Mesendoderm (in vitro differentiated cells): ENCODE measurements around the gene C5.

Experiments
- DNase-seq: peaks from one replicate; pipeline ENCODE4 v3.0.0; 2013
- H2AK5ac ChIP-seq: 2 replicates; pipeline ENCODE4 v1.6.1; 2013; ENCODE audit warnings: low read length, inconsistent platforms
- H2BK120ac ChIP-seq: 2 replicates; pipeline ENCODE4 v1.6.1; 2013; ENCODE audit warnings: low read depth, mild to moderate bottlenecking, low read length, moderate library complexity, mixed read lengths
- H2BK15ac ChIP-seq: replicated peaks from 2 replicates; pipeline ENCODE4 v1.6.1; 2013; ENCODE audit warnings: low read depth, mild to moderate bottlenecking, moderate library complexity
- H2BK5ac ChIP-seq: 2 replicates; pipeline ENCODE4 v1.6.1; 2013; ENCODE audit warnings: low read length, inconsistent platforms
- H3K18ac ChIP-seq: 2 replicates; pipeline ENCODE4 v1.6.1; 2013; ENCODE audit warnings: mild to moderate bottlenecking, low read length, mixed read lengths
- H3K23ac ChIP-seq: one replicate; pipeline ENCODE4 v1.6.1; 2013; ENCODE audit warnings: low read length
- H3K27ac ChIP-seq: 2 replicates; pipeline ENCODE4 v1.5.1; 2013; ENCODE audit warnings: low read depth, mild to moderate bottlenecking, inconsistent platforms, low read length, moderate library complexity
- H3K27me3 ChIP-seq: 2 replicates; pipeline ENCODE4 v1.6.1; 2013; ENCODE audit warnings: low read length, control low read depth, mild to moderate bottlenecking, inconsistent platforms; ENCODE audit not compliant: insufficient read depth, poor library complexity
- H3K36me3 ChIP-seq: 2 replicates; pipeline ENCODE4 v1.6.1; 2013; ENCODE audit warnings: low read length, inconsistent platforms; ENCODE audit not compliant: control insufficient read depth, insufficient read depth
- H3K4ac ChIP-seq: one replicate; pipeline ENCODE4 v1.6.1; 2013; ENCODE audit warnings: low read depth, mild to moderate bottlenecking, low read length, moderate library complexity
- H3K4me1 ChIP-seq: 2 replicates; pipeline ENCODE4 v1.6.1; 2013; ENCODE audit warnings: low read depth, low read length, inconsistent platforms; ENCODE audit not compliant: control insufficient read depth
- H3K4me2 ChIP-seq: 2 replicates; pipeline ENCODE4 v1.6.1; 2013; ENCODE audit warnings: low read length
- H3K4me3 ChIP-seq: 2 replicates; pipeline ENCODE4 v1.5.1; 2013; ENCODE audit warnings: mild to moderate bottlenecking, low read length
- H3K56ac ChIP-seq: one replicate; pipeline ENCODE4 v1.6.1; 2013; ENCODE audit warnings: low read length
- H3K79me1 ChIP-seq: 2 replicates; pipeline ENCODE4 v1.6.1; 2013; ENCODE audit warnings: low read length, inconsistent platforms
- H3K79me2 ChIP-seq: 2 replicates; pipeline ENCODE4 v1.6.1; 2013; ENCODE audit warnings: mild to moderate bottlenecking, low read length; ENCODE audit not compliant: control insufficient read depth, insufficient read depth
- H3K9ac ChIP-seq: 2 replicates; pipeline ENCODE4 v1.6.1; 2013; ENCODE audit warnings: low read length, inconsistent platforms
- H4K5ac ChIP-seq: one replicate; pipeline ENCODE4 v1.6.1; 2013; ENCODE audit warnings: low read length
- H4K8ac ChIP-seq: one replicate; pipeline ENCODE4 v1.6.1; 2013; ENCODE audit warnings: low read depth, mild to moderate bottlenecking, control low read depth, low read length, moderate library complexity
- WGBS: extraction: QIAGEN DNeasy Blood & Tissue Kit; methylation state at CpG from one replicate; pipeline ENCODE4 v1.1.7; 2013; ENCODE audit warnings: low lambda C conversion rate, missing lambda C conversion rate; ENCODE audit not compliant: insufficient coverage; ENCODE audit errors: extremely low coverage; 5-methylcytosine and 5-hydroxymethylcytosine counted together

The C5 gene

DNA sequence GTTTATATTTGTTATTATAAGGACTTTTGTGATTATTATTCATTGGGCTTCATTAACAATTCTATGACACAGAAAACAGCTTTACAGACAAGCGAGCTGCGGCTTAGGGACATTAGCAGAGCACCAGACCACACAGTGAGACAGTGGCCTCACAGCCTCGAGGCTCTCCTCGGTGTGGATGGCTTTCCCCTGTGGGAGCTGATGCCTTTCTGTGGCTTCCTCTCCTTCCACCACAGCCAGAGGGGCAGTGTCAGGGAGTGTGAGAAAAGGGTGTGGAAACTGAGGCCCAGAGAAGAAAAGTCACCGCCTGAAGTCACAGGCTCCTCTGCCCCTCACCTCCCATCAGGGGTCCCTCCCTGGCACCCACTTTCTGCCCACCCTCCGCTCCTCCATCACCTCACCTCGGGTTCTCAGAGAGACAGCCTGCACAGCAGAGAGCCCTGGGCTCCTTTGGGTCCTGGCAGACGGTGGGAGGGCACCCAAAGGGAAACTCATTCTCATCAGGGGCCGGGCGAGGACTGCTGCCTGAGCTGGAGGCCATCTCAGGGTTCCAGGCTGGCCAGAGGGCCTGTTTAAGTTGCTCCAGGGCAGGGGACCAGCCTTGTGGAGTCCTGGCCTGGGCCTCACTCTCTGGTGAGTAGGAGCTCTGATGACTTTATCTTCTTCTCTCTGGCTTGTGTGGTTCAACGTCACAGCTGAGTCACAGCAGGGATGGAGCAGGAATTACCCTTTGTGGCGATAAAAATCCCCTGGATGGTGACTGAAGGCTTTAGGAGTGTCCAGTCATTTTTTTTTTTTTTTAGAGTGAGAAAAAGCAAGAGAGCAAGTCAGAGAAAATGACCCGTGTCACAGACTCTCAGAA lies 124.3 kb downstream of the C5 start:
- DNase-seq = no peak

GRCh38 chr9:120924698-120925534 lies 125.2 kb downstream of the C5 start:
- Histone ChIP-seq H2BK15ac (no peak overlapping the region), H3K23ac (no peak overlapping the region), H3K79me2 (no peaks in the 10 kb centered on the region), H3K36me3 (no peaks in the 10 kb centered on the region), H3K79me1 (no peaks in the 10 kb centered on the region), H3K4me1 (peaks cover 4% of the 10 kb centered on the region), H3K56ac (peak overlapping the region; percentile 5), H3K9ac (no peak overlapping the region), H2AK5ac (no peak overlapping the region), H4K8ac (no peak overlapping the region), H2BK5ac (no peak overlapping the region), H2BK120ac (no peak overlapping the region), H3K4me2 (no peak overlapping the region), H3K4ac (no peak overlapping the region), H3K27ac (no peak overlapping the region), H3K27me3 (no peaks in the 10 kb centered on the region), H4K5ac (no peak overlapping the region), H3K4me3 (no peak overlapping the region), H3K18ac (no peak overlapping the region)
- no peak for DNase-seq
- no CpG with 5 or more reads among the region's 11 CpGs for WGBS

More for the DNA sequence above, 124.3 kb downstream of the C5 start:
- Histone ChIP-seq H2BK5ac (no peak overlapping the region), H3K36me3 (no peaks in the 10 kb centered on the region), H3K79me1 (no peaks in the 10 kb centered on the region), H3K56ac (no peak overlapping the region), H3K27ac (no peak overlapping the region), H3K4me1 (no peaks in the 10 kb centered on the region), H3K9ac (no peak overlapping the region), H2BK15ac (no peak overlapping the region), H2BK120ac (no peak overlapping the region), H3K4me3 (no peak overlapping the region), H3K4ac (no peak overlapping the region), H3K79me2 (no peaks in the 10 kb centered on the region), H3K27me3 (no peaks in the 10 kb centered on the region), H4K8ac (no peak overlapping the region), H2AK5ac (no peak overlapping the region), H3K18ac (no peak overlapping the region), H3K23ac (no peak overlapping the region), H3K4me2 (no peak overlapping the region), H4K5ac (no peak overlapping the region)
- no CpG with 5 or more reads among the region's 13 CpGs for WGBS

GRCh38 chr9:120923620-120924328 lies 126.3 kb downstream of the C5 start:
- no peak overlapping the region for H3K23ac ChIP-seq
- H2BK120ac ChIP-seq = no peak overlapping the region
- WGBS = no CpG with 5 or more reads among the region's 11 CpGs

DNA sequence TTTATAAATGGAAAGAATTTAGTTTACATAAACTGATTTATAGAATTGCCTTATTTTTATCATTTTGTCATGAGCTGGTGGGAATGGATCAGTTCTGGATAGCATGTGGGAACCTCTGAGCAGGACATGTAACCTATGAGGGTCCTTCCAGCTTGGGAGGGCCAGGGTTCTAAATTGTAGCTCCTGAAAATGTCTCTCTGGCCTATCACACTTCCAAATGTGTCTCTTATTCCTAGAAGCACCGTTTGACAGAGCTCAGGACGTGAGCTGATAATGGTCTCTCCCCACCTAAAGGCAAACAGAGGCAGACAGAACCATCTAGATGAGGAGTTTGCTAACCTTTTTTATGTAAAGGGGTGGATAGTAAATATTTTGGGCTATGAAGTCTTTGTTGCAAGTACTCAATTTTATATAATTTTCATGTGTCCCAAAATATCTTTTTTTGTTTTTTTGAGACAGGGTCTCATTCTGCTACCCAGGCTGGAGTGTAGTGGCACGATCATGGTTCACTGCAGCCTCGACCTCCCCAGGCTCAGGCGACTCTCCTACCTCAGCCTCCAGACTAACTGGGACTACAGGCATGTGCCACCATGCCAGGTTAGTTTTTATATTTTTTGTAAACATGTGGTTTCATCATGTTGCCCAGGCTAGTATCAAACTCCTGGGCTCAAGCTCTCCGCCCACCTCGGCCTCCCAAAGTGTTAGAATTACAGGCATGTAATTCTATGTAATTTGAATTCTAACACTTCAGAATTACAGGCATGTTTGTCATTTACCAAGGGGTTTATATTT lies 127.5 kb downstream of the C5 start:
- no peaks in the 10 kb centered on the region for H3K79me1 ChIP-seq
- H3K18ac ChIP-seq = no peak overlapping the region
- no peak overlapping the region for H2AK5ac ChIP-seq
- no peaks in the 10 kb centered on the region for H3K27me3 ChIP-seq
- H3K36me3 ChIP-seq = no peaks in the 10 kb centered on the region
- H2BK5ac ChIP-seq = no peak overlapping the region
- H3K23ac ChIP-seq = no peak overlapping the region
- no peaks in the 10 kb centered on the region for H3K79me2 ChIP-seq
- no peak overlapping the region for H4K8ac ChIP-seq
- no CpG with 5 or more reads among the region's 7 CpGs for WGBS
- no peak overlapping the region for H3K4me3 ChIP-seq
- no peak for DNase-seq
- peaks cover 4% of the 10 kb centered on the region for H3K4me1 ChIP-seq
- no peak overlapping the region for H2BK120ac ChIP-seq
- H3K4me2 ChIP-seq = no peak overlapping the region
- H2BK15ac ChIP-seq = no peak overlapping the region
- no peak overlapping the region for H3K56ac ChIP-seq
- no peak overlapping the region for H3K4ac ChIP-seq
- H3K9ac ChIP-seq = no peak overlapping the region
- no peak overlapping the region for H4K5ac ChIP-seq
- H3K27ac ChIP-seq = no peak overlapping the region

More at GRCh38 chr9:120923620-120924328, 126.3 kb downstream of the C5 start:
- DNase-seq = no peak
- H2BK5ac ChIP-seq = no peak overlapping the region
- H3K4me1 ChIP-seq = peaks cover 4% of the 10 kb centered on the region
- no peak overlapping the region for H2BK15ac ChIP-seq
- no peak overlapping the region for H4K5ac ChIP-seq
- no peak overlapping the region for H3K4me2 ChIP-seq
- no peaks in the 10 kb centered on the region for H3K79me1 ChIP-seq
- H3K27me3 ChIP-seq = no peaks in the 10 kb centered on the region
- no peak overlapping the region for H3K27ac ChIP-seq
- no peaks in the 10 kb centered on the region for H3K36me3 ChIP-seq
- no peaks in the 10 kb centered on the region for H3K79me2 ChIP-seq
- no peak overlapping the region for H3K4me3 ChIP-seq
- H2AK5ac ChIP-seq = no peak overlapping the region
- no peak overlapping the region for H3K4ac ChIP-seq
- H3K56ac ChIP-seq = no peak overlapping the region
- no peak overlapping the region for H3K18ac ChIP-seq
- no peak overlapping the region for H3K9ac ChIP-seq
- no peak overlapping the region for H4K8ac ChIP-seq

DNA sequence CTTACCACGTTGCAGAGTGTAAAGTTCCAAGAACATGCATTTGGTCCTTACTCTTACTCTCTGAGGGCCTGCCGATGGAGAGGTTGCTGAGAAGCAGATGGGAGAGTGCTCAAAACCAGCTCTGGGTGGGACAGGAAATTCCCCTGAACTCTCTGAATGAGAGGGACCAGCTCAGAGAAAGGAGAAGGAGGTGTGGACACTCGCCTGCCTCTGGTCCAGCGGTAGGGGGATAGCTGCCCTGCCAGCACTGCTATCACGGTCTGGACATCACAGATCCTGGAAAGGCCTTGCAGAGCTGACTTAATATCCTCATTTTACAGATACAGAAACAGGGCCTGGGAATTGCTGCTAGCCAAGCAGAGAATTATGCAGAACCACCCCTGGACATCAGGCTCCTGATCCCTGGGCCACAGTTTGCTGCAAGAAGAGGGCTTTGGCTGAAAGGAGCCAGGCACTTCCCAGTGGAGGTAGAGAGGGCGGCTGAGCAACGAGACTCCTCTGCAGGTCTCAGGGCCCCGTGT lies 128.4 kb downstream of the C5 start:
- no peak overlapping the region for H3K56ac ChIP-seq
- H2BK120ac ChIP-seq = no peak overlapping the region
- H2AK5ac ChIP-seq = no peak overlapping the region
- H3K27me3 ChIP-seq = no peaks in the 10 kb centered on the region
- no peak overlapping the region for H2BK5ac ChIP-seq
- no peak overlapping the region for H3K23ac ChIP-seq
- H4K8ac ChIP-seq = no peak overlapping the region
- H3K79me1 ChIP-seq = no peaks in the 10 kb centered on the region
- H3K9ac ChIP-seq = no peak overlapping the region
- no peak overlapping the region for H4K5ac ChIP-seq
- H3K4ac ChIP-seq = no peak overlapping the region
- H3K18ac ChIP-seq = no peak overlapping the region
- DNase-seq = no peak
- H3K36me3 ChIP-seq = no peaks in the 10 kb centered on the region
- WGBS = no CpG with 5 or more reads among the region's 8 CpGs
- no peaks in the 10 kb centered on the region for H3K79me2 ChIP-seq
- H3K4me2 ChIP-seq = no peak overlapping the region
- peaks cover 4% of the 10 kb centered on the region for H3K4me1 ChIP-seq
- no peak overlapping the region for H3K4me3 ChIP-seq
- no peak overlapping the region for H2BK15ac ChIP-seq
- H3K27ac ChIP-seq = no peak overlapping the region
